ENCODE data around the gene CRHR2. TPM values are rescaled to one million over a fixed set of nuclear protein-coding genes. Genes with fewer than 3 reads are reported as not detected.
"Not testable (repeated sequence)": the region's sequence is repeated elsewhere in the genome, so short reads cannot be mapped to it uniquely, and the experiment has no call there.

The CRHR2 gene
- total and polyA plus RNA-seq, 2 donors (not counting 1 experiment from before 2014, with no cell fraction given): not detected

GRCh38 chr7:30642789-30643188 is 39.5 kb downstream of the CRHR2 start:
- H3K79me2 ChIP-seq (ENCODE audit: control insufficient read depth, insufficient read depth, low read length): no peaks in the 10 kb centered on the region
- no peak overlapping the region for H3K4me3 ChIP-seq (replicated peaks in 1 of 4; ENCODE audit: control extremely low read depth in 1 of 4, insufficient read depth in 1 of 4, low read depth in 3 of 4, low read length in 4 of 4)

DNA sequence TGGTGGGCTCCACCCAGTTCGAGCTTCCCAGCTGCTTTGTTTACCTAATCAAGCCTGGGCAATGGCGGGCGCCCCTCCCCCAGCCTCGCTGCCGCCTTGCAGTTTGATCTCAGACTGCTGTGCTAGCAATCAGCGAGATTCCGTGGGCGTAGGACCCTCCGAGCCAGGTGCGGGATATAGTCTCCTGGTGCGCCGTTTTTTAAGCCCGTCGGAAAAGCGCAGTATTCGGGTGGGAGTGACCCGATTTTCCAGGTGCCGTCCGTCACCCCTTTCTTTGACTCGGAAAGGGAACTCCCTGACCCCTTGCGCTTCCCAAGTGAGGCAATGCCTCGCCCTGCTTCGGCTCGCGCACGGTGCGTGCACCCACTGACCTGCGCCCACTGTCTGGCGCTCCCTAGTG is 39.9 kb downstream of the CRHR2 start:
- H3K4me1 ChIP-seq (ENCODE audit: control insufficient read depth, extremely low read depth, insufficient read depth, low read length); H3K27me3 ChIP-seq (ENCODE audit: control insufficient read depth, insufficient read depth, low read length); H3K9ac ChIP-seq (ENCODE audit: insufficient read depth, low read length); H3K4me3 ChIP-seq (replicated peaks in 1 of 4; ENCODE audit: control extremely low read depth in 1 of 4, insufficient read depth in 1 of 4, low read depth in 3 of 4, low read length in 4 of 4); H3K79me2 ChIP-seq (ENCODE audit: control insufficient read depth, insufficient read depth, low read length); H4K20me1 ChIP-seq (ENCODE audit: control insufficient read depth, extremely low read depth, insufficient read depth, low read length); DNase-seq (ENCODE audit: low read depth in 2 of 2); H3K9me3 ChIP-seq (ENCODE audit: control insufficient read depth, insufficient read depth, low read depth, low read length); H3K36me3 ChIP-seq (ENCODE audit: control insufficient read depth, insufficient read depth, low read length); H2AFZ ChIP-seq (ENCODE audit: low read length); H3K27ac ChIP-seq (ENCODE audit: insufficient read depth, low read length); H3K4me2 ChIP-seq (ENCODE audit: extremely low read depth, insufficient read depth, low read length): not testable (repeated sequence)

More at GRCh38 chr7:30642789-30643188, 39.5 kb downstream of the CRHR2 start:
- Histone ChIP-seq H3K9ac (ENCODE audit: insufficient read depth, low read length) (no peak overlapping the region), H3K27me3 (ENCODE audit: control insufficient read depth, insufficient read depth, low read length) (no peaks in the 10 kb centered on the region), H3K4me1 (ENCODE audit: control insufficient read depth, extremely low read depth, insufficient read depth, low read length) (no peaks in the 10 kb centered on the region), H3K27ac (ENCODE audit: insufficient read depth, low read length) (no peak overlapping the region), H2AFZ (ENCODE audit: low read length) (no peak overlapping the region), H3K9me3 (ENCODE audit: control insufficient read depth, insufficient read depth, low read depth, low read length) (no peaks in the 10 kb centered on the region), H4K20me1 (ENCODE audit: control insufficient read depth, extremely low read depth, insufficient read depth, low read length) (no peaks in the 10 kb centered on the region), H3K4me2 (ENCODE audit: extremely low read depth, insufficient read depth, low read length) (no peak overlapping the region), H3K36me3 (ENCODE audit: control insufficient read depth, insufficient read depth, low read length) (no peaks in the 10 kb centered on the region)
- DNase-seq (ENCODE audit: low read depth in 2 of 2): no peak
- TF ChIP-seq, protein P1, sequence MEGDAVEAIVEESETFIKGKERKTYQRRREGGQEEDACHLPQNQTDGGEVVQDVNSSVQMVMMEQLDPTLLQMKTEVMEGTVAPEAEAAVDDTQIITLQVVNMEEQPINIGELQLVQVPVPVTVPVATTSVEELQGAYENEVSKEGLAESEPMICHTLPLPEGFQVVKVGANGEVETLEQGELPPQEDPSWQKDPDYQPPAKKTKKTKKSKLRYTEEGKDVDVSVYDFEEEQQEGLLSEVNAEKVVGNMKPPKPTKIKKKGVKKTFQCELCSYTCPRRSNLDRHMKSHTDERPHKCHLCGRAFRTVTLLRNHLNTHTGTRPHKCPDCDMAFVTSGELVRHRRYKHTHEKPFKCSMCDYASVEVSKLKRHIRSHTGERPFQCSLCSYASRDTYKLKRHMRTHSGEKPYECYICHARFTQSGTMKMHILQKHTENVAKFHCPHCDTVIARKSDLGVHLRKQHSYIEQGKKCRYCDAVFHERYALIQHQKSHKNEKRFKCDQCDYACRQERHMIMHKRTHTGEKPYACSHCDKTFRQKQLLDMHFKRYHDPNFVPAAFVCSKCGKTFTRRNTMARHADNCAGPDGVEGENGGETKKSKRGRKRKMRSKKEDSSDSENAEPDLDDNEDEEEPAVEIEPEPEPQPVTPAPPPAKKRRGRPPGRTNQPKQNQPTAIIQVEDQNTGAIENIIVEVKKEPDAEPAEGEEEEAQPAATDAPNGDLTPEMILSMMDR (conservative IDR thresholded peaks at IDR 0.05 in 1 of 2, IDR thresholded peaks at IDR 0.05 in 1 of 2; ENCODE audit: low read depth in 1 of 2, low read length in 2 of 2): no peak

- no peak for DNase-seq (ENCODE audit: low read depth in 2 of 2)
- H3K36me3 ChIP-seq (ENCODE audit: control insufficient read depth, insufficient read depth, low read length): peaks cover 20% of the 10 kb centered on the region
These were observed 46.5 kb downstream of the CRHR2 start for GRCh38 chr7:30635798-30636197.

More at GRCh38 chr7:30635798-30636197, 46.5 kb downstream of the CRHR2 start:
- Histone ChIP-seq H3K4me3 (replicated peaks in 1 of 4; ENCODE audit: control extremely low read depth in 1 of 4, insufficient read depth in 1 of 4, low read depth in 3 of 4, low read length in 4 of 4) (no peak overlapping the region), H3K4me1 (ENCODE audit: control insufficient read depth, extremely low read depth, insufficient read depth, low read length) (no peaks in the 10 kb centered on the region), H4K20me1 (ENCODE audit: control insufficient read depth, extremely low read depth, insufficient read depth, low read length) (no peaks in the 10 kb centered on the region), H3K27ac (ENCODE audit: insufficient read depth, low read length) (no peak overlapping the region), H3K79me2 (ENCODE audit: control insufficient read depth, insufficient read depth, low read length) (no peaks in the 10 kb centered on the region), H3K9me3 (ENCODE audit: control insufficient read depth, insufficient read depth, low read depth, low read length) (no peaks in the 10 kb centered on the region), H2AFZ (ENCODE audit: low read length) (no peak overlapping the region), H3K4me2 (ENCODE audit: extremely low read depth, insufficient read depth, low read length) (no peak overlapping the region), H3K27me3 (ENCODE audit: control insufficient read depth, insufficient read depth, low read length) (no peaks in the 10 kb centered on the region), H3K9ac (ENCODE audit: insufficient read depth, low read length) (no peak overlapping the region)
- TF ChIP-seq EZH2 (IDR thresholded peaks at IDR 0.05; ENCODE audit: low read length, missing control alignments): no peak
- TF ChIP-seq, protein P1 (conservative IDR thresholded peaks at IDR 0.05 in 1 of 2, IDR thresholded peaks at IDR 0.05 in 1 of 2; ENCODE audit: low read depth in 1 of 2, low read length in 2 of 2): no peak

All from fibroblast of lung (primary cell).